ENCODE measurements around the gene TINAG.

Gene TINAG

GRCh38 chr6:54431466-54431865, 123.2 kb downstream of the TINAG start:
- DNase-seq, result no peak
